Measurements from ENCODE around the gene KPTN.

KPTN gene

GRCh38 chr19:47497050-47497766 lies 13.2 kb upstream of the KPTN start:
- TF ChIP-seq CTCF (IDR thresholded peaks at IDR 0.05; ENCODE audit: control insufficient read depth, insufficient read depth, low read depth, low read length, missing control alignments) = no peak
- no peak for DNase-seq (ENCODE audit: low read depth)
- no peak overlapping the region for H3K4me3 ChIP-seq (ENCODE audit: control insufficient read depth, low read depth, low read length)

GRCh38 chr19:47495478-47496372 lies 11.7 kb upstream of the KPTN start:
- no peak for DNase-seq (ENCODE audit: low read depth)
- no peak overlapping the region for H3K4me3 ChIP-seq (ENCODE audit: control insufficient read depth, low read depth, low read length)
- no peak for TF ChIP-seq CTCF (IDR thresholded peaks at IDR 0.05; ENCODE audit: control insufficient read depth, insufficient read depth, low read depth, low read length, missing control alignments)

- H3K4me3 ChIP-seq (ENCODE audit: control insufficient read depth, low read depth, low read length) = no peak overlapping the region
- TF ChIP-seq CTCF (IDR thresholded peaks at IDR 0.05; ENCODE audit: control insufficient read depth, insufficient read depth, low read depth, low read length, missing control alignments) = no peak
- DNase-seq (ENCODE audit: low read depth) = no peak
These were observed 10.7 kb upstream of the KPTN start for GRCh38 chr19:47494729-47495128.

- TF ChIP-seq CTCF (IDR thresholded peaks at IDR 0.05; ENCODE audit: control insufficient read depth, insufficient read depth, low read depth, low read length, missing control alignments) = no peak
- H3K4me3 ChIP-seq (ENCODE audit: control insufficient read depth, low read depth, low read length) = no peak overlapping the region
- no peak for DNase-seq (ENCODE audit: low read depth)
These were observed 10.2 kb upstream of the KPTN start for GRCh38 chr19:47494211-47494547.

- no peak for DNase-seq (ENCODE audit: low read depth)
- no peak for TF ChIP-seq CTCF (IDR thresholded peaks at IDR 0.05; ENCODE audit: control insufficient read depth, insufficient read depth, low read depth, low read length, missing control alignments)
- no peak overlapping the region for H3K4me3 ChIP-seq (ENCODE audit: control insufficient read depth, low read depth, low read length)
These were observed 9.6 kb upstream of the KPTN start for GRCh38 chr19:47493378-47494210.

- no peak overlapping the region for H3K4me3 ChIP-seq (ENCODE audit: control insufficient read depth, low read depth, low read length)
- no peak for TF ChIP-seq CTCF (IDR thresholded peaks at IDR 0.05; ENCODE audit: control insufficient read depth, insufficient read depth, low read depth, low read length, missing control alignments)
- no peak for DNase-seq (ENCODE audit: low read depth)
These were observed 8.8 kb upstream of the KPTN start for GRCh38 chr19:47492571-47493377.

Measured in AG09309 (cell line).